Skeletal muscle tissue (tissue), 4 donors: Measurements from ENCODE around the gene CIDEA. TPM values are rescaled to one million over a fixed set of nuclear protein-coding genes. Genes with fewer than 3 reads are reported as not detected.

Source experiments
- H3K27ac ChIP-seq: one replicate; pipeline ENCODE4 v1.7.0; 2013; ENCODE audit warnings: mild to moderate bottlenecking, low read depth, low read length, inconsistent platforms
- H3K27me3 ChIP-seq, 3 donors: one replicate each; pipeline ENCODE4 v1.7.0; 2013; ENCODE audit warnings: low read length in 3 of 3; ENCODE audit not compliant: control insufficient read depth in 3 of 3, insufficient read depth in 3 of 3
- H3K36me3 ChIP-seq, 3 donors: one replicate each; pipeline ENCODE4 v1.7.0; 2013; ENCODE audit warnings: low read length in 3 of 3; ENCODE audit not compliant: control insufficient read depth in 3 of 3, insufficient read depth in 3 of 3
- H3K4me1 ChIP-seq, 3 donors: one replicate each; pipeline ENCODE4 v1.7.0; 2013; ENCODE audit warnings: low read length in 3 of 3, mild to moderate bottlenecking in 3 of 3; ENCODE audit not compliant: control insufficient read depth in 3 of 3, insufficient read depth in 3 of 3
- H3K4me3 ChIP-seq, 3 donors: one replicate each; pipeline ENCODE4 v1.7.0; 2013; ENCODE audit warnings: low read length in 3 of 3
- H3K9ac ChIP-seq, 3 donors: one replicate each; pipeline ENCODE4 v1.7.0; 2013; ENCODE audit warnings: low read length in 3 of 3, mild to moderate bottlenecking in 3 of 3, moderate library complexity in 2 of 3, low read depth in 1 of 3
- H3K9me3 ChIP-seq, 3 donors: one replicate each; pipeline ENCODE4 v1.7.0; 2013; ENCODE audit warnings: low read length in 3 of 3; ENCODE audit not compliant: control insufficient read depth in 3 of 3
- total RNA-seq: library from RNA; depleted of rRNA; stranded (reverse); fragments of >200 nt; gene quantifications from one replicate; pipeline ENCODE4 v1.2.3, GENCODE V29; 2014
- donor health status: Osteomylitis.

Gene CIDEA
- total RNA-seq, 1 donor from 2014 or later = 2.1 TPM

DNA sequence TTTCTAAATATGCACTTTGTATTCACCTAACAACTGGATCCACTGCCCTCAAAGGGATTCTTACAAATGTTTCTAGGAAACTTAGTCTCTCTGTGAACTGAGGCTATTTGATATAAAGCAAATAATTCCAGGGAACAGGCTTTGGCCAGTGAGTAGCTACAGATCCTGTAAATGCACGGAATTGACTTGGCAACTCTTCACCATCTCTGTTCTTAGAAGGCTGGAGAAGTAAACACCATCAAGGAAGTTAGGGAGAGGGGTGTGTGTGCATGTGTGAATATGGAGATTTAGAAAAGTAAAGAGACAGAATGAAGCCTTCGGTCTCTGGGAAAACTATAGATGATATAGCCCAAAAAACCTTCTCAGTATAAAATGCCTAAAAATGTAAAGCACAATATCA lies 10.7 kb downstream of the CIDEA start:
- H3K27me3 ChIP-seq = peaks cover 0 to 7% (median 0%) of the 10 kb centered on the region in 3 donors
- no peak overlapping the region for H3K9ac ChIP-seq
- H3K36me3 ChIP-seq = no peaks in the 10 kb centered on the region
- no peaks in the 10 kb centered on the region for H3K9me3 ChIP-seq
- H3K4me3 ChIP-seq = no peak overlapping the region
- no peaks in the 10 kb centered on the region for H3K4me1 ChIP-seq
- H3K27ac ChIP-seq = no peak overlapping the region

DNA sequence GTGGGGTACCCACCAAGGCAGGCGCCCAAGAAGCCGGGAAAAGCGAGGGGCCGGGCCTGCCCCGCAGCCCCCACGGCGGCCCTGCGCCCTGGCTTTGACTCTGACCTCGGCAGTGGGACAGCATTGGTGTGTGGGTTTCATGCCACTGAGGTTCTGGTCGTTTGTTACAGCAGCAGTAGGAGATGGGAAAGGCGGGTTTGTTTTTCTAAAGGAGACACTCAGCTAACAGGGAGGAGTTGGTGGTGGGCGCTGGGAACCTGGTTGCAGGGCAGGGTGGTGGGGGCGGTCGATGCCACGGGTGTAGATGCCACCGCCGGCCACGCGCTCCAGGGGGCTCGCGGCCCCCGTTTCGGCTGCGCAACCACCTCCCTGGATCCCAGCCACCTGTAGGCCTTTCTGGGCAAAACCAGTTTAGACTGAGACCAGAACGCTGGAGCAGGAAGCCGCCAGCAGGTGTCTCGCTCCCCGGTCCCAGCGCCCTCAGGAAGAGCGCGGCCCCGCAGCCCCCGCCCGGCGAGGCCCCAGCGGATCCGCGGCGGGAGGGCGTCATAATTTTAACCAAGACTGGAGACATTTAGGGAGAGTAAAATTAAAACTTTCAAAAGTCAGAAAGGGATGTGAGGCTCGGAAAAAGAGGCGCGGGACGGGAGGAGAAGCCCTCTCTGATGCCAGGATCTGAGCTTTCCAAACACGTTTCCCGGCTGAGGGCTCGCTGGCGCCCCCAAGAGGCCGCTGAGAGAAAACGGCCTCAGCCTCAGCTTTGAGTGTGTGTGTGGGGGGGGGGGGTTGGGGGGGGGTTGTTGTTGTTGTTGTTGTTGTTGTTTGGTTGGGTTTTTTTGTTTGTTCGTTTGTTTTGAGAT lies 17.4 kb downstream of the CIDEA start:
- Histone ChIP-seq H3K9me3 (no peaks in the 10 kb centered on the region), H3K27ac (peak overlapping the region; percentile 30), H3K4me3 (peak overlapping the region; percentile 59 to 71 (median 65)), H3K27me3 (peaks cover 0 to 4% (median 4%) of the 10 kb centered on the region in 3 donors), H3K9ac (peak overlapping the region in 2 of 3 donors; percentile 10 to 50), H3K36me3 (no peaks in the 10 kb centered on the region), H3K4me1 (peaks cover 0 to 3% (median 0%) of the 10 kb centered on the region in 3 donors)

DNA sequence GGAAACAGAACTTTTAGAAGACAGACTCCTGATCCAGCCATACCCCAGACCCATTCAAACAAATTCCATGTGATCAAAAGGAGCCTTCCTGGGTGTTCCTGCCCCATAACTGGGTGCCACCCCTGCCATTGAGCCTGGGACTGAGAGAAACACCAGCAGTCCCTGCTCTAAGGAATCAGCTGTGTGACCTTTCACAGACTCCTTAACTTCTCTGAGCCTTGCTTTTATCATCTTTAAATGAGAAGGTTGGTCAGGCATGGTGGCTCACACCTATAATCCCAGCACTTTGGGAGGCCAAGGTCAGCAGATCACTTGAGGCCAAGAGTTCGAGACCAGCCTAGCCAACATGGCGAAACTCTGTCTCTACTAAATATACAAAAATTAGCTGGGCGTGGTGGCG lies 20.6 kb downstream of the CIDEA start:
- H3K27me3 ChIP-seq = peaks cover 0 to 4% (median 4%) of the 10 kb centered on the region in 3 donors
- H3K27ac ChIP-seq = no peak overlapping the region
- H3K36me3 ChIP-seq = no peaks in the 10 kb centered on the region
- no peak overlapping the region for H3K4me3 ChIP-seq
- no peak overlapping the region for H3K9ac ChIP-seq
- H3K4me1 ChIP-seq = peaks cover 13 to 19% (median 14%) of the 10 kb centered on the region in 3 donors
- no peaks in the 10 kb centered on the region for H3K9me3 ChIP-seq

DNA sequence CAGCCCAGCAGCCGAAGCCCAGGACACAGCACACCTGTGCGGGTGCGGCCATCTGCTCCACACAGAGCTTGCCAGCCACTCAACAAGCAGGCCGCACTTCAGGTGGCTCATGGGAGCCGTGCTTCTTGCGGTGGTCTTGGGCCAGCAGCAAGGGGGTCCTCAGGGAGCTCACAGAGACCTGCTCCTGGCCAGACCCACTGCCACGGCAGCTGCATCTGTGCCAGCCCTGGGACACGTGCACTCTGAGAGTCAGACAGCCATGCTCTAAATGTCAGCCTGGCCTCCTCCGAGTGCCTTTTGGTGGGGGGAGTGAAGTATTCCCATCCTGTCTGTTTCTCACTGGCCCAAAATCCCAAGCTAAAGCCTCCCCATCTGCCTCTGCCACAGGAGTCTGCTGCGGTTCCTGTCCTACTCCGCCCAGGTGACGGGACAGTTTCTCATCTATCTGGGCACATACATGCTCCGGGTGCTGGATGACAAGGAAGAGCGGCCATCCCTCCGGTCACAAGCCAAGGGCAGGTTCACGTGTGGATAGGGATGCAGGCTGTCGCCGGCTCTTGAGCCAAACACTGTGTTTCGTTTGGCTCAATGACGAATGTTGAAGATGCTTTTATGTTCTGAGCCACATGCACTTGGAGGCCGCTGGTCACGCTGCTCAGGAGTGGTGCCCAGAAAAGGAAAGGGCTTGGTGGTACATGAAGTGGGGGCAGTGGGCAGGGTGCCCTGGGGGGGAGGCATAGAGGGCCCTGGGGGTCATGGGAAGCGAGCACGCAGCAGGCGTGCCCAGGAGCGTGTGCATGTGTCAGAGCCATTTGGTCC lies 22.8 kb downstream of the CIDEA start:
- H3K27ac ChIP-seq = no peak overlapping the region
- H3K27me3 ChIP-seq = peaks cover 0 to 4% (median 4%) of the 10 kb centered on the region in 3 donors
- no peak overlapping the region for H3K9ac ChIP-seq
- H3K36me3 ChIP-seq = no peaks in the 10 kb centered on the region
- no peaks in the 10 kb centered on the region for H3K9me3 ChIP-seq
- H3K4me1 ChIP-seq = peaks cover 14 to 23% (median 14%) of the 10 kb centered on the region in 3 donors
- H3K4me3 ChIP-seq = no peak overlapping the region

DNA sequence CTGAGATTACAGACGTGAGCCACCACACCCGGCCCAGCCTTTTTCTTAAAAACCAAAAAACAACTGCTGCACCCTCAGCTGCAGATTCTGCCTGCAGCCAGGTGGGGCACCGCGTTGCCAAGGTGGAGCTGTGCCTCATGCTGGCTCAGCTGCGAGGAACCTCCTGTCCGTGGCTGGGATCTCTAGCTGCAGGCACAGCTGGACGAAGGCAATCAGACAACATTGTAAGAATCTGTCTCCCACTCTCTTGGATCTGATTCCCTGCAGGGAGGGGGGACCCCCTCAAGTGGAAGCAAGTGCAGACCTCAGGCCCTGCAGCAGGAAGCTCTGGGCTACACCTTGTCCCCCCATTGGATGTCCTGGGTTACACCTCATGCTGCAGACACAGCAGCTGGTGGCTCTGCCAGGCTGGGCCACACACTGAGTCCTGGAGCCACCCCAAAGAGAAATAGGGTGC lies 24.1 kb downstream of the CIDEA start:
- Histone ChIP-seq H3K27ac (peak overlapping the region; percentile 92), H3K36me3 (no peaks in the 10 kb centered on the region), H3K4me3 (peak overlapping the region; percentile 15 to 67 (median 66)), H3K4me1 (peaks cover 14 to 23% (median 14%) of the 10 kb centered on the region in 3 donors), H3K9ac (peak overlapping the region; percentile 64 to 85 (median 82)), H3K9me3 (no peaks in the 10 kb centered on the region), H3K27me3 (peaks cover 0 to 4% (median 4%) of the 10 kb centered on the region in 3 donors)

DNA sequence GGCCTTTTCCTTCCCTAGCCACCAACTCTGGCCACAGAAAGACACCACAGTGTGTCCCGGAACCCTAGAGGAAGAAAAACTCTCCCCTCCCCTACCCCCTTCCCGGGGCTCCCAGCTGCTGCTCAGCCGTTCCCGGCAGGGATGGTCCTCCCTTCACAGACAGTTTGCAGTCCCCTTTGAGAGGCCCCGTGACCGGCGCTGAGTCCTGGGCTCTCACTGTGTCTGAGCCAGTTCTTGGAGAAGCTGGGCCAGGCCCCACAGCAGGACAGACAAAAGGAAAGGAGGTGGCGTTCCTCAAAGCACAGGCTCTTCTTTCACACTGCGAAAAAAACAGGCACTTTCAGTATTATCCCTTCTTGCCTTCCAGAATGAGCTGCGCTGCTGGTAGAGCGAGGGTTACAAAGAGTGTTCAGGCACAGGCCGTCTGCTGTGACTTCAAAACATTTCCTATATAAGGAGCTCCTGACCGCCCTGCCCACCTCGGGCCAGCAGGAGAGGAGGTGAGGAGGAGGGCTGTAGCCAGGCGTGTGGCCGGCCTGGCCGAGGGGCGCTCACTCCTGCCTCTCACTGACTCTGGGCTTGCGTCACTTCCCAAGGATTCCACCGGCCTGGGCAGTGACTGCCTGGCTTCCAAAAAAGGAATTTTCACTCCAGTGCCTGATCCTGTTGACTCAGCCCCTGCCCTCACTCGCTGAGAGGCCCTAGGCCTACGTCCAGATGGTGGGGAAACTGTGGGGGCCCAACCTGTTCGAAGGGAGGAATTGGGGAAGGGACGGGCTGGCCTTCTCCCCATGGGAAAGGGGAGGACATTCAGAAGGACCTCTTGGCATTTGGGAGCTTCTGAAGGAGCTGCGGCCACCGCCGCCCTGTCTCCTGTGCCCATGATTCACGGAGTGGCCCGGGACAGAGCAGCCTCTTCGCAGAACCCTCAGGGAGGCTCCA lies 24.9 kb downstream of the CIDEA start:
- peaks cover 0 to 4% (median 2%) of the 10 kb centered on the region in 3 donors for H3K27me3 ChIP-seq
- peaks cover 14 to 23% (median 14%) of the 10 kb centered on the region in 3 donors for H3K4me1 ChIP-seq
- peak overlapping the region; percentile 64 to 85 (median 82) for H3K9ac ChIP-seq
- H3K36me3 ChIP-seq = no peaks in the 10 kb centered on the region
- H3K9me3 ChIP-seq = no peaks in the 10 kb centered on the region
- H3K27ac ChIP-seq = peak overlapping the region; percentile 92
- peak overlapping the region; percentile 57 to 67 (median 66) for H3K4me3 ChIP-seq

DNA sequence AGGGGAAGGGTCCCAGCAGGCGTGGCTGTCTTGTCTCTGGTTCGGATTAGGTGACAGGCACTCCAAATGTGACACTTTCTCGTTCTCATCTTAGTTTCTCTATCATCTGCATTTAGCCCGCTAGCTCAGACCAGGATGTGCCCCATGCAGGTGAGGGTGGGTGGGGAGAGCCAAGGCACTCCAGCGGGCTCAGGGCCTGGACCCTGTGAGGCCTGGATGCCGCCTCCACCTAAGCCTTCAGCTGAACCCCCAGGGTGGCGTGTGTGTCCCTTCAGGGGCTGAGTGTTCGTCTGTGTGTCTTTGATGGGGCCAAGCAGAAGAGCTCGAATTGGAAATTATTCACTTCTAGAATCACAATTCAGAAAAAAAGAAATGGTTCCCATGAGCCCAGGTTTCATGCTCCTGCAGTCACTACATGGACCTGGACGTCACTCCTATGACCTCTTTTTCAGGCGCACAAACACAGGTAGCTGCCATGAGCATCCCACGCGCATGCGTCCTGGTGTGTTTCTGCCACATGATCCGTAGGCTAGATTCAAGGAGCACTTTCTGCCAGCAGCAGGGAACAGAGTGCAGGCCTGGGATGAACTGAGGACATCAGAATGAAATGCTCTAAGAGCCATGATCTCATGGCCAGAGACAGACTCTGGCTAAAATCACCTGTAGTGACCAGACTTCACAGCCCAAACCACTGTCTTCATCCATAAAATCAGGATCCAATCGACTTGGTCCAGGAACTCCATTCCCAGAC lies 25.8 kb downstream of the CIDEA start:
- H3K27me3 ChIP-seq = no peaks in the 10 kb centered on the region
- peak overlapping the region; percentile 92 for H3K27ac ChIP-seq
- peak overlapping the region in 2 of 3 donors; percentile 66 to 67 for H3K4me3 ChIP-seq
- H3K4me1 ChIP-seq = peaks cover 14 to 23% (median 14%) of the 10 kb centered on the region in 3 donors
- H3K9me3 ChIP-seq = no peaks in the 10 kb centered on the region
- peak overlapping the region; percentile 64 to 85 (median 82) for H3K9ac ChIP-seq
- H3K36me3 ChIP-seq = no peaks in the 10 kb centered on the region

DNA sequence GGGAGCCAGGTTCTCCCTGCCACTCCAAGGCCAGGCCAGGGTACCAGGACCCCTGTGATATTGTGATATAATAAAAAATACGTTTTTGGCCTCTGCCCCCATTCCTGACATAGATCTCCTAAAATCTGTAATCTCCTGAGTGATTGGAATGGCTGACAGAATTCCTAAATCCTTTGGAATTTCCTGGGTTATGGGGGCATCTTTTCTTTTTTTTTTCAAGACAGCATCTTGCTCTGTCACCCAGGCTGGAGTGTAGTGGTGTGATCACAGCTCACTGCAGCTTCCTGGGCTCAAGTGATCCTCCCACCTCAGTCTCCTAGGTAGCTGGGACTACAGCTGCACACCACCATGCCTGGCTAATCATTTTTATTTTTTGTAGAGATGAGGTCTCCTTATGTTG lies 27.7 kb downstream of the CIDEA start:
- no peaks in the 10 kb centered on the region for H3K9me3 ChIP-seq
- H3K27ac ChIP-seq = no peak overlapping the region
- H3K27me3 ChIP-seq = no peaks in the 10 kb centered on the region
- no peak overlapping the region for H3K4me3 ChIP-seq
- peaks cover 14 to 23% (median 14%) of the 10 kb centered on the region in 3 donors for H3K4me1 ChIP-seq
- H3K36me3 ChIP-seq = no peaks in the 10 kb centered on the region
- H3K9ac ChIP-seq = no peak overlapping the region
